Ovary (tissue), 3 donors: ENCODE results near the gene IMMP2L.

Experiments
- EP300 ChIP-seq: sonication (generic); formaldehyde crosslinking; IDR thresholded peaks from one replicate; pipeline ENCODE4 v1.6.1; 2017; ENCODE audit warnings: antibody characterized with exemption
- POLR2A ChIP-seq: fragments of 450-650 bp; IDR thresholded peaks from one replicate; pipeline ENCODE4 v1.6.1; 2017; ENCODE audit warnings: antibody characterized with exemption, mild to moderate bottlenecking, moderate library complexity
- TF ChIP-seq, protein P1 (sequence below), 3 donors: fragments of 450-650 bp in 2 of 3; fragments of 200-600 bp in 1 of 3; IDR thresholded peaks; one replicate each; pipeline versions ENCODE4 v1.5.1 to v1.8.0; 2016 to 2022; ENCODE audit warnings: antibody characterized with exemption in 3 of 3, mild to moderate bottlenecking in 1 of 3
- donor health status: DM: no; HTN: no; CAD: no.

DNA sequence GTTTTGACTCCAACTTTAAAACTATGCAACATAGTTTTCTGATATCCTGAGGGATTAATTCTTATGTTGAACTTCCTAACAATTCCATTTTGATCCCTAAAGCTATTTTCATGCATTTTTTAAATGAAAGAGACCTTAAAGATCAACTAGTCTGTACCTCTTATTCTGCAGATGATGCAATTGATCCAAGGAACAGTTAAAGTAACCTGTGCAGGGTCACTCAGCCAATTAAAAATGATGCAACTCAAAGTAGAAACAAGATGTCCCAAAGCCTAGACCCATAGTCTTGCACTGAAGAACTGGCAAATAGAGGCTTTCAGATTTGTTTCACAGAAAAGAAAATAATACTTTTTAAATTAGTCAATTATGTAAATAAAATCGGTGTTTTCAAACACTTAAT, 86.3 kb downstream of the IMMP2L start:
- TF ChIP-seq, protein P1, sequence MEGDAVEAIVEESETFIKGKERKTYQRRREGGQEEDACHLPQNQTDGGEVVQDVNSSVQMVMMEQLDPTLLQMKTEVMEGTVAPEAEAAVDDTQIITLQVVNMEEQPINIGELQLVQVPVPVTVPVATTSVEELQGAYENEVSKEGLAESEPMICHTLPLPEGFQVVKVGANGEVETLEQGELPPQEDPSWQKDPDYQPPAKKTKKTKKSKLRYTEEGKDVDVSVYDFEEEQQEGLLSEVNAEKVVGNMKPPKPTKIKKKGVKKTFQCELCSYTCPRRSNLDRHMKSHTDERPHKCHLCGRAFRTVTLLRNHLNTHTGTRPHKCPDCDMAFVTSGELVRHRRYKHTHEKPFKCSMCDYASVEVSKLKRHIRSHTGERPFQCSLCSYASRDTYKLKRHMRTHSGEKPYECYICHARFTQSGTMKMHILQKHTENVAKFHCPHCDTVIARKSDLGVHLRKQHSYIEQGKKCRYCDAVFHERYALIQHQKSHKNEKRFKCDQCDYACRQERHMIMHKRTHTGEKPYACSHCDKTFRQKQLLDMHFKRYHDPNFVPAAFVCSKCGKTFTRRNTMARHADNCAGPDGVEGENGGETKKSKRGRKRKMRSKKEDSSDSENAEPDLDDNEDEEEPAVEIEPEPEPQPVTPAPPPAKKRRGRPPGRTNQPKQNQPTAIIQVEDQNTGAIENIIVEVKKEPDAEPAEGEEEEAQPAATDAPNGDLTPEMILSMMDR (IDR thresholded peaks at IDR 0.05): no peak
- TF ChIP-seq POLR2A: no peak
- no peak for TF ChIP-seq EP300
